ENCODE measurements around the gene GALNTL6. TPM values are rescaled to one million over a fixed set of nuclear protein-coding genes. Genes with fewer than 3 reads are reported as not detected.

The GALNTL6 gene
- total and polyA plus RNA-seq, 2 donors (not counting 1 experiment from before 2014, with no cell fraction given): 0.99 to 1.1 TPM

DNA sequence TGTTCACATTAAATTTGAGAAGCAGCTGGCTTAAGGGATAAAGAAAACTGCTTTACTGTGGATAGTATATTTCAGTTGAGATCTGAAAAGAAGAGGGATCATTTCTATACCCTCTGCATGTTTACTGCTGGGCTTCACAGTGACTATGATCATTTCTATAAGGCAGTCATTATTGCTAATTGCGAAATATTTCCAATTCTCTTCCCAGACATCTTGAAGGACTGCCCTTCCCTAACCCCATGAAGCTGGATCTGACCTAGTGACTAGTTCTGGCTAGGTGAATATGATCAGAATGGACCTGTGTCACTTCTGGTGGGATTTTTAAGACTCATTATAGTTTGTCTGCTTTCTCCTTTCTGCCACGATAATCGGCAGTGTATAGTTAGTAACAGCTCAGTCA, 848.9 kb downstream of the GALNTL6 start:
- Histone ChIP-seq H3K9me3 (ENCODE audit: control extremely low read depth in 1 of 3, control insufficient read depth in 2 of 3, insufficient read depth in 1 of 3, low read length in 2 of 3) (no peaks in the 10 kb centered on the region), H3K27ac (ENCODE audit: low read length in 2 of 2) (no peak overlapping the region), H3K27me3 (replicated peaks in 1 of 4; ENCODE audit: control extremely low read depth in 1 of 4, control insufficient read depth in 3 of 4, insufficient read depth in 4 of 4, low read length in 3 of 4) (no peaks in the 10 kb centered on the region), H3K4me2 (replicated peaks; ENCODE audit: low read depth, low read length, poor library complexity, severe bottlenecking) (no peak overlapping the region), H2AFZ (ENCODE audit: insufficient read depth, low read depth, low read length, poor library complexity, severe bottlenecking) (no peak overlapping the region), H3K36me3 (replicated peaks in 1 of 2; ENCODE audit: control extremely low read depth in 1 of 2, control insufficient read depth in 1 of 2, extremely low read depth in 1 of 2, insufficient read depth in 2 of 2, low read length in 1 of 2) (no peaks in the 10 kb centered on the region), H3K4me1 (ENCODE audit: control insufficient read depth in 2 of 2, insufficient read depth in 2 of 2, low read length in 2 of 2) (no peaks in the 10 kb centered on the region), H3K79me2 (ENCODE audit: control insufficient read depth, insufficient read depth, low read length) (no peaks in the 10 kb centered on the region), H3K9ac (ENCODE audit: low read length) (no peak overlapping the region), H3K4me3 (ENCODE audit: control extremely low read depth in 1 of 5, extremely low read depth in 1 of 5, insufficient read depth in 1 of 5, low read depth in 2 of 5, low read length in 4 of 5) (no peak overlapping the region), H4K20me1 (ENCODE audit: control insufficient read depth, insufficient read depth, low read length, poor library complexity, severe bottlenecking) (no peaks in the 10 kb centered on the region)
- ChIA-PET CTCF (no interaction called here), POLR2A (no interaction called here)
- whole genome bisulfite sequencing (ENCODE audit: insufficient coverage): no CpG with 5 or more reads among the region's 3 CpGs
- intact Hi-C loops (cut with micrococcal nuclease): no loop called here
- Mint-ChIP-seq H3K27me3 (no peaks in the 10 kb centered on the region), H3K27ac (no peak overlapping the region), H3K9me3 (ENCODE audit: insufficient read depth) (peaks cover 2% of the 10 kb centered on the region), H3K4me3 (no peak overlapping the region), H3K4me1 (no peaks in the 10 kb centered on the region)
- TF ChIP-seq EZH2 (IDR thresholded peaks at IDR 0.05; ENCODE audit: borderline replicate concordance, insufficient read depth, low read depth, low read length, poor library complexity, severe bottlenecking): no peak
- TF ChIP-seq, protein P1, sequence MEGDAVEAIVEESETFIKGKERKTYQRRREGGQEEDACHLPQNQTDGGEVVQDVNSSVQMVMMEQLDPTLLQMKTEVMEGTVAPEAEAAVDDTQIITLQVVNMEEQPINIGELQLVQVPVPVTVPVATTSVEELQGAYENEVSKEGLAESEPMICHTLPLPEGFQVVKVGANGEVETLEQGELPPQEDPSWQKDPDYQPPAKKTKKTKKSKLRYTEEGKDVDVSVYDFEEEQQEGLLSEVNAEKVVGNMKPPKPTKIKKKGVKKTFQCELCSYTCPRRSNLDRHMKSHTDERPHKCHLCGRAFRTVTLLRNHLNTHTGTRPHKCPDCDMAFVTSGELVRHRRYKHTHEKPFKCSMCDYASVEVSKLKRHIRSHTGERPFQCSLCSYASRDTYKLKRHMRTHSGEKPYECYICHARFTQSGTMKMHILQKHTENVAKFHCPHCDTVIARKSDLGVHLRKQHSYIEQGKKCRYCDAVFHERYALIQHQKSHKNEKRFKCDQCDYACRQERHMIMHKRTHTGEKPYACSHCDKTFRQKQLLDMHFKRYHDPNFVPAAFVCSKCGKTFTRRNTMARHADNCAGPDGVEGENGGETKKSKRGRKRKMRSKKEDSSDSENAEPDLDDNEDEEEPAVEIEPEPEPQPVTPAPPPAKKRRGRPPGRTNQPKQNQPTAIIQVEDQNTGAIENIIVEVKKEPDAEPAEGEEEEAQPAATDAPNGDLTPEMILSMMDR (IDR thresholded peaks at IDR 0.05): no peak
- ATAC-seq (ENCODE audit: low read depth) (no peak), DNase-seq (no peak)

GRCh38 chr4:172666711-172667368, 853.6 kb downstream of the GALNTL6 start:
- H2AFZ ChIP-seq (ENCODE audit: insufficient read depth, low read depth, low read length, poor library complexity, severe bottlenecking): no peak overlapping the region
- Mint-ChIP-seq H3K4me3 (no peak overlapping the region), H3K9me3 (ENCODE audit: insufficient read depth) (peaks cover 2% of the 10 kb centered on the region), H3K4me1 (no peaks in the 10 kb centered on the region), H3K27ac (no peak overlapping the region), H3K27me3 (no peaks in the 10 kb centered on the region)
- H3K27me3 ChIP-seq (replicated peaks in 1 of 4; ENCODE audit: control extremely low read depth in 1 of 4, control insufficient read depth in 3 of 4, insufficient read depth in 4 of 4, low read length in 3 of 4): no peaks in the 10 kb centered on the region
- H3K4me1 ChIP-seq (ENCODE audit: control insufficient read depth in 2 of 2, insufficient read depth in 2 of 2, low read length in 2 of 2): no peaks in the 10 kb centered on the region
- intact Hi-C loops (cut with micrococcal nuclease): no loop called here
- POLR2A ChIA-PET: no interaction called here
- ATAC-seq (ENCODE audit: low read depth): no peak
- H3K9me3 ChIP-seq (ENCODE audit: control extremely low read depth in 1 of 3, control insufficient read depth in 2 of 3, insufficient read depth in 1 of 3, low read length in 2 of 3): no peaks in the 10 kb centered on the region
- 100% methylated on average over 3 of the region's 6 CpGs for WGBS (ENCODE audit: insufficient coverage)
- TF ChIP-seq, protein P1 (IDR thresholded peaks at IDR 0.05): no peak
- TF ChIP-seq EZH2 (IDR thresholded peaks at IDR 0.05; ENCODE audit: borderline replicate concordance, insufficient read depth, low read depth, low read length, poor library complexity, severe bottlenecking): no peak
- CTCF ChIA-PET: no interaction called here
- H3K36me3 ChIP-seq (replicated peaks in 1 of 2; ENCODE audit: control extremely low read depth in 1 of 2, control insufficient read depth in 1 of 2, extremely low read depth in 1 of 2, insufficient read depth in 2 of 2, low read length in 1 of 2): no peaks in the 10 kb centered on the region
- no peak overlapping the region for H3K4me3 ChIP-seq (ENCODE audit: control extremely low read depth in 1 of 5, extremely low read depth in 1 of 5, insufficient read depth in 1 of 5, low read depth in 2 of 5, low read length in 4 of 5)
- H3K27ac ChIP-seq (ENCODE audit: low read length in 2 of 2): no peak overlapping the region
- no peak for DNase-seq
- H3K79me2 ChIP-seq (ENCODE audit: control insufficient read depth, insufficient read depth, low read length): no peaks in the 10 kb centered on the region
- H4K20me1 ChIP-seq (ENCODE audit: control insufficient read depth, insufficient read depth, low read length, poor library complexity, severe bottlenecking): no peaks in the 10 kb centered on the region
- no peak overlapping the region for H3K4me2 ChIP-seq (replicated peaks; ENCODE audit: low read depth, low read length, poor library complexity, severe bottlenecking)
- no peak overlapping the region for H3K9ac ChIP-seq (ENCODE audit: low read length)
